ENCODE measurements around the gene LNP1.
"Not testable (repeated sequence)": the region's sequence is repeated elsewhere in the genome, so short reads cannot be mapped to it uniquely, and the experiment has no call there.

DNA sequence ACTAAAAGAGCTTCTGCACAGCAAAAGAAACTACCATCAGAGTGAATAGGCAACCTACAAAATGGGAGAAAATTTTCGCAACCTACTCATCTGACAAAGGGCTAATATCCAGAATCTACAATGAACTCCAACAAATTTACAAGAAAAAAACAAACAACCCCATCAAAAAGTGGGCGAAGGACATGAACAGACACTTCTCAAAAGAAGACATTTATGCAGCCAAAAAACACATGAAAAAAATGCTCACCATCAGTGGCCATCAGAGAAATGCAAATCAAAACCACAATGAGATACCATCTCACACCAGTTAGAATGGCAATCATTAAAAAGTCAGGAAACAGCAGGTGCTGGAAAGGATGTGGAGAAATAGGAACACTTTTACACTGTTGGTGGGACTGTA, 49.6 kb upstream of the LNP1 start:
- not testable (repeated sequence) for TF ChIP-seq CTCF (IDR thresholded peaks at IDR 0.05; ENCODE audit: insufficient read depth, low read length); POLR2AphosphoS5 (IDR thresholded peaks at IDR 0.05; ENCODE audit: low read depth)

Measured in HL-60 (cell line).